Endometrium (tissue), 2 donors: ENCODE data around the gene HSBP1L1.
"Not testable (repeated sequence)": the region's sequence is repeated elsewhere in the genome, so short reads cannot be mapped to it uniquely, and the experiment has no call there.

Experiments used
- FAIRE-seq: peaks from 2 replicates; lab custom pipeline; 2012; peaks lifted over from hg19 to GRCh38; lab: Jason Lieb, UNC
- donor health status: control.
- donor health status: control.

The HSBP1L1 gene

DNA sequence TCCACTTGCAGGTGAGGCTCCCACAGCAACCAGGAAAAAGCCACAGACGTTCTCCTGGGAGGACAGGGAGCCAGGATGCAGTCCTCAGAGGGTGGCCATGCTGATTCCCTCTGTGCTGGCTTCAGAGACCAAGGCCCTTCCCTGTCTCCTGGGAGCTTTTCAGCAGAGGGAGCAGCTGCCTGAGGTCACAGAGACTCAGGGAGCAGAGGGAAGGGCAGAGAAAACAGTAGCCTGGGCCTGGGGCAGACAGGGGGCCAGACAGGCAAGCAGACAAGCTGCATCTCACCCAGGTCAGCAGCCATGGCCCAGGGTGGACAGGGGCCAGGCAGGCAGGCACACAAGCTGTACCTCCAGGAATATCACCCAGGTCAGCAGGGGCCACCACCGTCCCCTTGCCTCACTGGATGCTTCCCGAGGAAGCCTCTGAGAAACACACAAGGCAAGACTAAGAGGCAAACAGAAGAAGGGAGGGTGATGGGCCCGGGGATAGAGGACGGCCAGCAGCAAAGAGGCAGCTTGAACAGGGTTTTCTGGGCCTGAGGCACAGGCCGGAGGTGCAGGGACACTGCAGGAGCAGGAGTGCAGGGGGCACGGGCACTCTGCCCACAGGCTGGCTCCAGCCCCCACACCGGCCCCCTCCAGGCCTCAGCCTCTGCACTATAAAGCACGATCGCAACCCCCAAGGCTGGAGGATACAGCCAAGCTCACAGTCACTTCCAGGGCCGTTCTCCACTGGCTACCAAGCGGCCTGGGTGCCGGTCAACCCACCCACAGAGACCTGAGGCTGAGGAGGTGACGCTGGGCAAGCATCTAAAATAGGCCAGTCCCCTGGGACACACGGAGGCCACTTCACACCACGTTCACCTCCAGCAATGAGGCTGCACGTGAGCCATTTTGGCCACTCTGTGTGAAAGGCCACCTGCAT lies 19.1 kb upstream of the HSBP1L1 start:
- no peak for FAIRE-seq

DNA sequence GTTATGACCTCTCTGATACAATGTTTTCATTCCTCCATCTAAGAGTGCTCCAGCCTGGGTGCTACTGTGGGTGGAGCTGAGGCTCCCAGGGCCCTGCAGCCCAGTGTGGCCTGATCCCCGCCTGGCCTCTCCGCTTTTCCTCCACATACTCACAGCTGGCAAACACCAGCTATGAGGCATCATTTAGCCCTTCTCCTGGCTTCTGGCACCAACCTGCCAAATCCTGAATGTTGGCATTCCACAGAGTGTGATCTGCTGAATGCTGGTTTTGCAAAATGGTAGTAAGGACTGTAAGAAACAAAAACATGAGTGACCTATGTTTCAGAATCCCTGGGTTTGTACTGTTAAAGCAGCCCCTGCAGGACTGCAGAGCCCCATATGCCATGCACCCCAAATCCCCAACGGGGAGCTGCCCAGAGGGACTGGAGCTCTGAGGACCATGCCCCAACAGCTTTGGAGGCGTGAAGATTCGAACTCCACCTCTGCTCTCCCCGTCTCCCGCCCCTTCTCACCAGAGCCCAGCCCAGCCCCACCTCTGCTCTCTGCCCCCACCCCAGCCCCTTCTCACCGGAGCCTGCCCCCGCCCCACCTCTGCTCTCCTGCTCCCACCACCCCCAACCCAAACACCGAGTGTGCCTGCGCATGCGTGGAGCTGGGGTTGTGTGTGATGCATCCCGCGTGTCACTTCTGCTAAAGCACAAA lies 17.2 kb upstream of the HSBP1L1 start:
- FAIRE-seq = no peak

GRCh38 chr18:79947881-79948610 lies 16.4 kb upstream of the HSBP1L1 start:
- FAIRE-seq = no peak

GRCh38 chr18:79948719-79949411 lies 15.6 kb upstream of the HSBP1L1 start:
- FAIRE-seq = no peak

DNA sequence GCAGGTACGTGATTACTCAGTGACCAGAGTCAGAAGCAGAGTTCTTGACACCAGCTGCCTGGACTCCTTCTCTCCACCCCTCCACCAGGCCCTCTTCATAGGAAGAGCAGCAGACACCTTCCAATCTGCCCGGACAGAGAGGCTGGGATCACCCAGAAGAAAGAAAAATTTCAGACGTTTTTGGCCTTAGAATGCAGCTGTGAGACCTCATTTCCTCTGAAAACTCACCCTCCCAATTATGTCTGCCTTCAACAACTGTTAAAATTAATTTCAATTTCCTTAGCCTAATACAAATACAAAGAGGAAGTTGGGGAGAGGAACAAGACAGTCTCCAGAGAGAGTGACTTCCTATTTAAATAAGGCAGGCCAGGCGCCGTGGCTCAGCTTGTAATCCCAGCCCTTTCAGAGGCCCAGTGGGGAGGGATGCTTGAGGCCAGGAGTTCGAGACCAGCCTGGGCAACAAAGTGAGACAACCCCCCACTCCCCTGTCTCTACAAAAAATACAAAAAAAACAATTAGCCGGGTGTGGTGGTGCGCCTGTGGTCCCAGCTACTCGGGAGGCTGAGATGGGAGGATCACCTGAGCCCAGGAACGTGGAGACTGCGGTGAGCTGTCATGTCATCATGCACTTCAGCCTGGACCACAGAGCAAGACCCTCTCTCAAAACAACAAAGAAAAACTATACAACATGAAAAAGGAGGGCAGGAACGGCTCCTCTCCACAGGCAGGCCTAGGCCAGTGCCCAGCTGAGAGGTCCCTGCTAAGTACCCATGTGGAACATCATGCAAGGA lies 14.6 kb upstream of the HSBP1L1 start:
- FAIRE-seq = no peak

GRCh38 chr18:79950515-79951341 lies 13.7 kb upstream of the HSBP1L1 start:
- FAIRE-seq = no peak

- no peak for FAIRE-seq
These were observed 12.6 kb upstream of the HSBP1L1 start, which contains the start of gene SLC66A2 for GRCh38 chr18:79951545-79952455. Gene SLC66A2, minus strand, starts transcription at chr18:79951653. Its CDS starts 727 bp downstream, at chr18:79950926.

- no peak for FAIRE-seq
These were observed 11.9 kb upstream of the HSBP1L1 start for GRCh38 chr18:79952456-79952995.

- FAIRE-seq = no peak
These were observed 11.4 kb upstream of the HSBP1L1 start for GRCh38 chr18:79952996-79953559.

GRCh38 chr18:79953971-79954651 lies 10.3 kb upstream of the HSBP1L1 start:
- FAIRE-seq = no peak

DNA sequence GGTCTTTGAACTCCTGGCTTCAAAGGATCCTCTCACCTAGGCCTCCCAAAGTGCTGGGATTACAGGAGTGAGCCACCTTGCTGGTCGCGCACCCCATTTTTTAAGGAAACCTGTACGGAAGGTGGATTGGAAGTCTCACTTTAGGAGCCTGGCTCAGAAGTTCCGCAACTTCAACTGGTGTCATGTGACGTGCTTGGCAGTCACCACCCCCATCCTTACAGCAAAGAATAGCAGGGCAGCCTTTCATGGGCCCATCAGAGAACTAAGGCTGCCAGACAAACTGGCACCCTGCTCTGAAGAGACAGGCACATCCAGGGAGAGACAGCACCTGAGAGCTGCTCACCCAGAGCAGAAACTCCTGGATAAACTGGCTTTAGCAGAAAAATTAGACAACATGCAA lies 9.7 kb upstream of the HSBP1L1 start:
- no peak for FAIRE-seq

DNA sequence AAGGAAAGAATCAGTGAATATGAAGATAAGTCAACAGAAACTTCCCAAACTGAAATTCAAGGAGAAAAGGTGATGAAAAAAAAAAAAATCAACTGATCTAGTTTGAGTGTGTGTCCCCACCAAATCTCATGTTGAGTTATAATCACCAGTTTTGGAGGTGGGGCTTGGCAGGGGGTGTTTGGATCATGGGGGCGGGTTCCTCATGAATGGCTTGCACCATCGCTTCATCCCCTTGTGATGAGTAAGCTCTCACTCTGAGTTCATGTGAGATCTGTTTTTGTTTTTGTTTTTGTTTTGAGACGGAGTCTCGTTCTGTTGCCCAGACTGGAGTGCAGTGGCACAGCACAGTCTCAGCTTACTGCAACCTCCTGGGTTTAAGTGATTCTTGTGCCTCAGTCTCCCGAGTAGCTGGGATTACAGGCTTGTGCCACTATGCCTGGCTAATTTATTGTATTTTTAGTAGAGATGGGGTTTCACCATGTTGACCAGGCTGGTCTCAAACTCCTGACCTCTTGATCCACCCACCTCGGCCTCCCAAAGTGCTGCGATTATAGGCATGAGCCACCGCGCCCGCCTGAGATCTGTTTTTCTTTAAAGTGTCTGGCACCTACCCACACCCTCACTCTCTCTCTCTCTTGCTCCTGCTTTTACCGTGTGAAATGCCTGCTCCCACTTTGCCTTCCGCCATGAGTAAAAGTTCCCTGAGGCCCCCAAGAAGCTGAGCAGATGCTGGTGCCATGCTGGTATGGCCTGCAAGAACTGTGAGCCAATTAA lies 9.0 kb upstream of the HSBP1L1 start:
- FAIRE-seq = no peak

DNA sequence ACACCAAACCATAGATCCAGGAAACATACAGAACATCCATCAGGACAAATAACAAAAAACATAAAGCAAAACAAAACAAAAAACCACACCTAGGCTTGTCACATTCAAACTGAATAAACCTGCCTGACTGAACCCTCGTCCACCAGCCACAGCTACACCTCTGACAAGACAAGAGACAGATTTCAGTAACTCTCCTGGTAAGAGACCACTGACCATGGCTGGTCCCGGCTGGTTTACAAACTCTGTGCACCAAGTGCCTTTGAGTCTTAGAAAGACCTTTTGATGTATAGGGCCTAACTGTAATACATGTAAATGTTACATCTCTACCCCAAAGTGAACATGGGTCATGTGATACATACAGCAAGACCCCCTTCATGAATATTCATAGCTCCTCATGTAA lies 8.2 kb upstream of the HSBP1L1 start:
- FAIRE-seq = no peak

GRCh38 chr18:79958981-79959380 lies 5.5 kb upstream of the HSBP1L1 start:
- FAIRE-seq = no peak

- FAIRE-seq = not testable (repeated sequence)
These were observed 4.2 kb upstream of the HSBP1L1 start for GRCh38 chr18:79960161-79960801.

DNA sequence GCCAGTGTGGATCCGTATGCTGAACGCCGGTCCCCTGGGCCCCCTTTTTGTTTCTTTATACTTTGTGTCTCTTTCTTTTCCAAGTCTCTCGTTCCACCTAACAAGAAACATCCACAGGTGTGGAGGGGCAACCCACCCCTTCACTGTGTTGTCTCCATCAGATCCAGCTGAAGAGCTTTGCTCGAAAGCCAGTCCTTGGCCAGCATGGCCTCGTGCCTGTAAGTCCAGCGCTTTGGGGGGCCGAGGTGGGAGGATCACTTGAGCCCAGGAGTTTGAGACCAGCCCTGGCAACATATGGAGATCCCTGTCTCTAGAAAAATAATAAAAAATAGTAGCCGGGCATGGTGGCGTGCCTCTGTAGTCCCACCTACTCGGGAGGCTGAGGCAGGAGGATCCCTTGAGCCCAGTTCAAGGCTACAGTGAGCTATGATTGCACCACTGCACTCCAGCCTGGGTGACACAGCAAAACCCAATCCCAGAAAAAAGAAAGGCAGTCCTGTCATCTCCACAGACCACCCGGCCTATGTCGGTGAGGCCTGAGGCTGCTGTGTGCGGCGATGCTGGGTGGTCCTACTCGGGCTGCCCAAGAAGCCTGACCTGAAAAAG lies 3.4 kb upstream of the HSBP1L1 start:
- no peak for FAIRE-seq
